ENCODE measurements around the gene KLF7.
A peak's percentile ranks its signal among the peaks of the same experiment; 100 is the strongest.

KLF7 gene

DNA sequence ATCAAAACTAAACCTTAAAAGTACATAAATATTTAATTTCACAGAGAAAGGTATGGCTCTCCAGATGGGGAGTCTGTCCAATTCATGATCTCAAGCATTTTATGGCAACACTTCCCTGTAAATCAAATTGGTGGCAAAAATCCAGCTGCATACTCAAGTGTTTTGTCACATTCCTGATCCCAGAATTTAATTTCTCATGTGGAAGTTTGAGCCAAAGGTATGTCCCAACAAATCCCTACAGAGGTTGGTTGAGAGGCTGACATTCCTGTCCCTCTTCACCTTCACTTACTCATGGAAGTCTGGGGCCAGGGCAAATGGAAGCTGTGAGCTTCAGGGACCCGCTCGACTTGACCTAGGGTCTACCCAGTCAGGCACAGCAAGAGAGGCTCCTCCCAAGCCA, 17.7 kb downstream of the KLF7 start:
- no peak for DNase-seq (ENCODE audit: low spot score)

DNA sequence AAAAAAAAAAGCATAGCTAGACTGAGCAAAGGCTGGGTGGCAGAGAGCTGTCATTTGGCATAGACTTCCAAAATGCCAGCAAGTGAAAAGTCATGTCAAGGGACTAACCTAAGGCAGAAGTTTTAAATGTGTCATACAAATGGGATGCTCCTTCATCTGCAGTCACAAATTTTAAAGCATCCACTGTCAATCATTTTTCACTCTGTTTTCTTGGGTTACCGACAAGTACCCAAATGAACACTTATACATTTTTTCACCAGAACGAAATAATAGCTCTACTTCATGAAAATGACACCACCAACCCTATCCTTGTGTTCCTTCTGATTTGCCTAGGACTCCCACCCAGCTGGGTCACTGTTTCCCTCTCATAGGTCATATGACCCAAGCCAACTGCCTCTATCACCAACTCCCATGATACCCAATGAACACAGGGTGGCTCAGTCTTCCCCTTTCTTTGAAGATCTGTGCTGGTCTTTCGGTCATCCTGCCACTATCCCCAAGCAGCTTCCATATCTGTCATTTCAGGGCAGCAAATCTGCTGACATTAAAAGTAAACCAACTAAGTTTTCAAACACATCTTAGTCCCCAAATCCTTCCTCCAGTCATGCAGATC, 21.5 kb downstream of the KLF7 start:
- DNase-seq (ENCODE audit: low spot score): no peak

DNA sequence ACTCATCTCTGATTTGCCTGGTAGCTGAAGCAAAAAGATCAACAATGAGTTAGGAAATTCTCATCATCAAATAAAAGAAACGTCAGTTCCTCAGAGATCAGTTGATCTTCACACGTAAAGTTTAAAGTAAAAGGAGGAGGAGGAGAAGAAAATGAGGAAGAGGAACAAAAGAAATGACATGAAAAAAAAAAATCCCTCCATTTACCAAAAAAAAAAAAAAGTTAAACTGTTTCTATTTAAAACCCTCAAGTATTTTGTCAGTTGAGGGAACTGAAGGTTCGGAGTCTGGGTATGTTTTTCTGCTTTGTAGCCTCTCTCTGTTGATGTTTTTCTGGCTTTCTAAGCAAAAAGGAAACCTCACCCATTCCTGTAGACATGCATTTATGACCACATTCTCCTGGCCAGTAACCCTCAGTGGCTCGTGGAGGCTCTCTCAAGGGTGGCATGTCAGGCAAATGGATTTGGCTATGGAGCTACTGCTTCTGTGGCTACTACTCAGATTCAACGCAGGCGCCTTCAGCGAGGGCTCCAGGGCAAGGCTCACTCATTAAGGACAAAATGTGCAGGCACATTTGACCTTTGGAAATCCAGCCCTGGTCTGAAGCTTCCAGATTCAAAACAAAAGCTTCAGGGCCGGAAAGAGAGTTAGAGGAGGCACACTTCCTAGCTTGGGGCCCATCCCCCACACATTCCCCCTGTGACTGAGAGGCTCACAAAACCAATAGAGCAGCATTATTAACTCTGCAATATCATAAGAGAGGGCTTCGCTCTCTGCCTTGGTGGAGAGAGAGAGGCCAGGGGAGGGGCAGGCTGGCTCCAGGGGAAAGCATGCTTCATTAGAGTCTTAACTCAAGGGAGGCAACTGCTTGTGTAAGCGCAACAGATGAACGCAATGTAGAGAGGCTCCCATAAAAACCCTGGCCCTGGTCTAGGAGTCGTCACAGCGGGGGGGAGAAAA, 22.3 kb downstream of the KLF7 start:
- DNase-seq (ENCODE audit: low spot score): peak; percentile 74

DNA sequence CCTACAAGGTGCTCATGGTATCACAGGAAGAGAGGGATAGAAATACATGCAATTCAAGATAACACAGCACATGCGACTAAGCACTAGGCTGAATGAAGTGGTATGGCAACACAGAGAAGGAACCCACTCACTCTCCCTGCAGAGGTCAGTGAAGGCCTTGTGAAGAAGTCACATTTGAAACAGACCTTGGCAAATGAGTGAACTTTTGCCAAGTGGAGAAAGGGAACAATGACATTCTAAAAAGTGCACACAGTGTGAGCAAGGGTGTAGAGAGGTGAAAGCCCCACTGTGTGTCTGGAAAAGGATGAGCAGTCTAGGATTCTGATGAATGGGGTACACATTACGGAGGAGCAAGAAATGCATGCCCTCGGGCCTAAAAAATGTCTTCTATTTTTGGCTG, 23.3 kb downstream of the KLF7 start:
- DNase-seq (ENCODE audit: low spot score): peak; percentile 68

DNA sequence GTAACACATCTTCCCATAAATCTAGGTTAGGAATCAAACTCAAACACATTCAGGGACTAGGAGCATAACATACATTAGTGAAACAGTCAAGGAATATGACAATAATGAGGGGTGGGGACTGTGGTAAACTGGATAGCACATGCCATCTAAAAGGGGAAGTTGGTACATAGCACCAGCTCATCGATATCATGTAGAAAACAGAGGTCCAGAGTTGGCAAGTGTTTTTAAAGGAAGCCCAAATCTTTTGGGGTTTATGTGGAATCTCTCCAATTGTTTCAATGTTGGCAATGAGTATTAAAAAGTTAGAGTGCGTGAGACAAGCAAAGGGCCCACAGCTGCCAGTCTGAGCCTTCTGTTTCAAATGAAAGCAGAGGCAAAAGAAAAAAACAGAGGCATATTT, 24.4 kb downstream of the KLF7 start:
- DNase-seq (ENCODE audit: low spot score): no peak

DNA sequence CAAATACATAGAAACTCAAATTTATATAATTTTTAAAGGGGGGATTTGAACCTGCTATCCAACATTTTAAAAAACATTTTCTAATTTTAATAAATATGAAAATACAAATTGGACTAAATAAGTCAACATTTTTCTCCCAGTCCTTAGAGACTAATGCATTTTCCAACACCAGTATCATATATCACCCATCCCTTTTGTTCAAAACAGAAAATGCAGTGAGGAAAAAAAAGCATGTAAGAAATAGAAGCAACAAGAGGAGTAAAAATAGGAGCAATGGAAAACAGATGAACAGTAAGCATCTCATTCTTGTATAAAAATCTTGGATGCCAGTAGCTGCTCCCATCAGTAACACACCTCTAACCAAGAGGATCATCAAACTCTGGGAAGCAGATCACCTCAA, 25.5 kb downstream of the KLF7 start:
- no peak for DNase-seq (ENCODE audit: low spot score)

DNA sequence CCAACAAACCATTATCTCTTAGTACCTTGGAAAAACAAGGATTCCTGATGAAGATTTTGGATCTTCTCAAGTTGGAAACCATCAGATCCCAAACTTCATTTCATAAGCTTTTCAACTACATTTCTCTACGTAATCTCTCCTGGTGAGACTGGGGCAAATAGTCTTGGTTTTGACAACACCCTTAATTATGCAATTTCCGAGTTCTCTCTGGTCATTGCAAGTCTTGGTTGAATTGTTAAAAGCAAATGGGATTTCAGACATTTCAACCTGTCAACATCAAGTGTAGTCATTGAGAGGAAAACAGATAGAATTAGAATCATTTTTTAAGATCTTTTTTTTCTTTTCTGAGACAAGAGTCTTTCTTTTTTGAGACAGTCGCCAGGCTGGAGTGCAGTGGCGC, 26.2 kb downstream of the KLF7 start:
- no peak for DNase-seq (ENCODE audit: low spot score)

DNA sequence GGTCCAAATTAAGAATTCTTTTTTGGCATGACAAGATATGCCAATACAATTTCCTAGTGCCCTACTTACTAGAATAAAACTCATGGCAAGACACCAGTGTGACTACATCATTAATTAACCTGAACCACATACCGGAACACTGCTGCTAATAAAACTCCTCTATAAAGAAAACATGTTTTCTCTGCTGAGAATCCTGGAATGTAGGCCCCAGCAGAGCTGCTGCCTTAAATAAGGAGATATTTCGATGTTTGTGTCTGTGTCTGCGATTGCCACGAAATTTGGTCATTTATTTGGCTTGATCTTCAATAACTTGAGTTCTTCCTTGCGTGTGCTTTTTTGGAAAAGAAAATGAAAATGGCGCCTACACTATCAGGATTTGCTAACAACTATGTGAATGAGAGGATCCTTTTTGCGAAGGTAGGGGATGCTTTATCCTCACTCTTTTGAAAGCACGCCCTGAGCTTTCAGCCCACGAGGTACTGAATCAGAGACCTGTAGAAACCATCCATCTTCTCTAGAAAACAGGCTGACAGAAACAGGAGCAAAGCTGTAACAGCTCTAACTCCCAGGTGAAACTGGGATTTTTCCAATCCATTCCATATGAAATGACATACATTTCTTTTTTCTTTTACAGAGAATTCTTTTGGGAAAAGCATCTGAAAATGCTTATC, 27.0 kb downstream of the KLF7 start:
- DNase-seq (ENCODE audit: low spot score): no peak

DNA sequence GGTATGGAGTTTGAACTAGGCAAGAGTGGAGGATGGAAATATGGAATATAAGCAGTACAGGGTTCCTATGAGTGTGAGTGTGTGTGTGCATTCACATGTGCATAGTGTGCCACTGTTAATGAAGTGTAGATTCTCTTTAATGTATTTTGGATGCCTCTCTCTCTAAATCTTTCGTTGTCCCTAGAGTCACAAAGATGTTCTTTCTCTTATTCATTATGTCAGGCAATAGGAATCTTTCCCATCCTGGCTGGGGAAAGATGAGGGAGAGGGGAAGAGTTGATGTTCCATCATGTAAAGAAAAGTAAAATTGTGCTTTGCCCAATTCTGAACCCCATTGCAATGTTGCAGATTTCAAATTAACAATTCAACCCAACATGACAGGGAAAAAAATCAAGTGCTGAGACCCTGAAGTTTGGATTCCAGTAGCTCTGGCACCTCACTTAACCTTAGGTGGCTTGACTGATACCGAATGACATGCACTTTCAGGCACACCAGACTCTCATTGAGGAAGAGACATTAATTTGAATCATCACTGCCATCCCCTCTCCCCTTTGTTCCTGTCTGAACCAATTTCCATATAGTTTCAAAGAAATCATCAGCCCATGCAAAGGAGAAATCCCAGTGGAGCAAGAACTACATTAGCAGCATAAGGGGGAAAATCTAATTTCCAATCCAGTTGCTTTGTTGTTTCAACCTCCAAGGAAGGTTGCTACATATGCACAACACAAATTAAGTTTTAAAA, 28.0 kb downstream of the KLF7 start:
- no peak for DNase-seq (ENCODE audit: low spot score)

DNA sequence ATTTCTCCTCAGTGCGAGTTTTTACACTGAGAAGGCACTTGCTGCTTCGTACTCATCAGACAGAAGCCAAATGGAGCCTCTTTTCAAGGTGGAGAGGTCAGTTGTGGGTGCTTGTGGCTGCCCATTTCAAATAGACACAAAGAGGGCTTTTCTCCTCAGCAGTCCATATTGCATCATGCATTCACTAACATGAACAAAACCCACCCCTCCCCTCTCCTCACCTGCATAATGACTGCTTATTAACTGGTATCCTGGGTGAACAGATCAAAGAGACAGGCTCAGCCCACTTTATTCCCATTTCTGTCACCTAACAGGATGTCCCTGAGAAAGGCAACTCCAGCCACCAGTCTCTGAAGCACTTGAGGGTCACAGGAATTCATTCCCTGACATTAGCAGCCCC, 28.9 kb downstream of the KLF7 start:
- DNase-seq (ENCODE audit: low spot score): no peak

DNA sequence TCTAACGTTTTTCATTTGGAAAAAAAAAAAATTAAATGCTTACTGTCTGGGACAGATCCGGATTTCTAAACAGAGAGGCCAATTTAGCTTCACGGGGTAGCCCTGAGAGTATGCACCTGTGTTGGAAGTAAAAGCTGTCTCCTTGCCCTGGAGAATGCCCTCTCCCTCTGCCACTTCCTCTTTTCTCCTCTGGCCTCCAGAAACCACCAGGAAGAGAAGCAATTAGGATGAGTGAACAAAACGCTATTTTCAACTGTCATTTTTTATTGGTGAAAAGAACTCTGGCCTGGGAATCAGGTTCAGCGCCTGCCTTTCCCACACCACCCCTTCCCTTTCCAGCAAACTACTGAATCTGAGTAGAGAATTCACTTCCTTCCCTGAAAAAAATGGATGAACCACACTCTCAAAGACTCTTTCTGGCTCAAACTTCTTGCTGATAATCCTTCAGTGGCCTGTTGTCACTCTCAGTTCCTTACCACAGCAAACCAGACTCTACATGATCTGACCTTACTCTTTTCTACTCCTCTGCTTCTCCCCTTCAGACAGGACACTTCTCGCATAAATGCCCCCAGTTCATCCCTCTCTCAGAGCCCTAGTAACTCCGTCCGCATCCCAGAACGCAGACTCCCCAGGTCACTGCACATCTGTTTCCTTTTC, 29.8 kb downstream of the KLF7 start:
- DNase-seq (ENCODE audit: low spot score): no peak

DNA sequence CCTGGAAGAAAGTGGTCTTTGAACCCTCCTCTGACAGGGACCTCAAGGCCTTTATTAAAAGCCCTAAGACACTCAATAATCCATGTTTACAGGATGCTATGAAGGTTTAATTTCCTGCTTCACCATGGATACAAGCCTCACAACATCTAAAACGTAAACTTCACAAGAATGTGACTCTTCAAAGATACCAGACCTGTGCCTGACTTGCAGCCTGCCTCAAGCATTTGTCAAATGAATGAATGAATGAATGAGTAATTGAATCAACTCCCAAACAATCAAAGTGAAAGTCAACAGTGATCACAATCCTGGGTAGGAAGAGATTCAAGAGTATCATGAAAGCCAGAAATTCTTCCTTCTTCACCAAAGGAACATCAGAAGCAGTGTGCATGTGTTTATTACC, 30.4 kb downstream of the KLF7 start:
- DNase-seq (ENCODE audit: low spot score): no peak

DNA sequence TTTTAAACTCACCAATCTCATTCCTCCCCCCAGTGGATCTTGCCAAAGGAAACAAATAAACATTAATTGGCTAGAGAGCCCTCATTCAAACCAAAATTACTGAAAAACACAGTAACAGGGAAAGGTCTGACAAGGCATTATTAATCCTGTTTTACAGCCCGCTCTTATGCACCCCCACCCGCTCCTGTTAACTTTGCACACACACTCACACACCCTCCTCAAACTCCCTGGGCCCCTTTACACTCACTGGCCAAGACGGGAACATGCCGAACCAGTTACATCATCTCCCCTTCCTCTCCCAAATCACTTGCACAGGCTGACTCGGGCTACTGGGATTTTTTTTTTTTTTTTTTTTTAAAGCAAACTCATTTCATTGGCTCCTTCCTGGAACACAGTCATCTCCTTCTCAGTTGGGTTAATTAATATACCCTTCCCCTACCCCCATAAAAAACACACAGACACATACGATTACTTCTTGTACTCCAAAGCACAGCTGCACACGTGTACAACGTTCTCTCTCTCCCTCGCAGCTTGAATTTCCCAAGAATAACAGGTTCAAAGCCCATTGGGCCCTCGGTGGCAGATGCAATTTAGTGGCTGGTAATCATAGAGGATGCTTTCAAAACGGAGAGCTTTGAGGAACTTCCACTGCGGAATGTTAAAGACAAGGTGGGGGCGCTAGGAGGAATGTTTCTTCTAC, 31.8 kb downstream of the KLF7 start:
- peak; percentile 61 for DNase-seq (ENCODE audit: low spot score)

DNA sequence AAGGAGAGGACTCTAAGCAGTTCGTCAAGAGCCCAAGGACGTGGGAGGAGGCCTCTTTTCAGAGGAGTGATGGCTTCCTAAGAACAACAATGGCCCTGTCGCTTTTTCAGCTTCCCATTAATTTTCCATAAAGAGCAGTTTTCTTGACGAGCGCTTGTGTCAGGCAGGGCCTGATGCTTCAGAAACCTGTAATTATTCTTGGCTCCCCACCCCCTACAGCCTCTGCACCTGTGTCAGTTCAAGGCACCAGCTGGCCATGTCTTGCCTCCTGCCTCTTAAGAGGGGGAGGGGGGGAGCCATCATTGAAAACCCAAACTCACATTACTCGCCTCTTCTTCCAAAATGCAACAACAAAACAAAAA, 32.3 kb downstream of the KLF7 start:
- no peak for DNase-seq (ENCODE audit: low spot score)

DNA sequence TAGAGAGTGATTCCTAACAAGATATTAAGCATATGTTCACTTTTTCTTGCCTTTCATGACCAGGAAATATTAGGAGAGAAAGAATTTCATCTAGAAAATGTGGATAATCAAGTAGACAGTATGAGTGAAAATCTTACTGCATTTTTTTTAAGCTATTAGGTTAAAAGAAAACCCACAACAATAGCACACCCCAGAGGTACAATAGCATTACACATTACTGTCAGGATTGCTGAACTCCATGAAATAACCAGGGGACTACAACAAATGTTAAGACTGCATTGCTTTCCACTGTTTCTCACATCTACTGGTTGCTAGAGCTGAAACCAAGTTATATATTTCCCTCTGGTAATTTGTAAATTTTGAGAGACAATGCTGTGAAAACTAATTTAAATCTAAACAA, 33.7 kb downstream of the KLF7 start:
- no peak for DNase-seq (ENCODE audit: low spot score)

DNA sequence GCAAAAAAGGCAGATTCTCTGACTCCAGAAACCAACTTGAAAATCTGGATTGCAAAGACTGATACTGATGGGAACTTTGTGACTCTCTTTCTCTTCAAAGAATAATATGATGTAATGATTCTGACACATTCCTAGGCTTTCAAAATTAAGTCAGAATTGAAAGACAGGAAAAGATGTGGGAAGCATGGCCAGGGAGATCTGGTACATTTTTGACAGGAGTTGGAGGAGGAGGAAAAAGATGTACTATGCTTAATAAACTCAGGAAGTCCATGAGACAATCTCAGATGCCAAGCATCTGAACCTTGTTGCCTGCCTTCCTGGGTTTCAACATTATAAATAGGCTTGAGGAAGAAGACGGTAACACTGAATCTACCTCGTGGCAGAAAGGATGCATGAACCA, 34.2 kb downstream of the KLF7 start:
- DNase-seq (ENCODE audit: low spot score): no peak

DNA sequence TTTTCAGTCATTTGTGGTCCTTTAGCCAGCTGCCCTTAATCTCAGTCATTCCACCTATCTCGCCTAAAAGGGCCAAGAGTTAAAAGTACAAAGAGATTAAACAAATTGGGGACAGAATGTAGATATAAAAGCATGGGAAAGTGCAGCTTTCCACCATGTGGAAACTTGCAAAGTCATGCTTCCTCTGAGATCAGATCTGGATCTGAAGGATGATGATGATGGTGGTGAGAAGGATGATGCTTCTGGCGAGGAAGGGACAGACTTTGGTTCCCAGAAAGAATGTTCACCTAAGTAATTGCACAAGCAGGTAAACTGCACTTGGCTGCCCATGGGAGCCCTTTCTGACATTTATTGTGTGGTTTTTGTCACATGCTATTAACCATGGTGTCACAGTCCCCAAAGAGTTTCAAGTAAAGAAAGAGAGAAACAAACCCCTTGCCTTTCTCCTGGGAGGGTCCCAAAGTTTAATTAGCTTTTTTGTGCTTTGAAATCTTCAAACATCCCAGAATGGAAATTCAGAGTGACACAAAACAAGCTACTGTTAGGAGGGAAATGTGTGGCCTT, 34.7 kb downstream of the KLF7 start:
- no peak for DNase-seq (ENCODE audit: low spot score)

DNA sequence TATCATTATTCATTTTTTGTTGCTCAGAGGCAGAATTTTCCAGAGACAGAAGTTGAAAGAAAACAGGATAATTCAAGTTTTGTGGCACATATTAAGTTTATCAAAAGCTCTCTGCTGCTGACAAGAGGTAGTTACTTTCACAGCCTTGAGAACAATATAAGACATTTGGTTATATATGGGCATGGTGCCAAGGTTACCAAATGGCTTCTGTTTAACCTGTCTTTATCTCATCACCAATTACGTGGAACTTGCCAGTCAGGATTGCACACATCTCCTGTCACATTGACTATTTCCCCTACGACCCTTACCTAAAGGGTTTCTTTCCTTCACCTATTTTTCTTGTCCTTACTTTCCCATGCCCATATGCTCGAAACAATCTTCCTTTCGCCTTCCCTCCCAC, 35.9 kb downstream of the KLF7 start:
- DNase-seq (ENCODE audit: low spot score): no peak

DNA sequence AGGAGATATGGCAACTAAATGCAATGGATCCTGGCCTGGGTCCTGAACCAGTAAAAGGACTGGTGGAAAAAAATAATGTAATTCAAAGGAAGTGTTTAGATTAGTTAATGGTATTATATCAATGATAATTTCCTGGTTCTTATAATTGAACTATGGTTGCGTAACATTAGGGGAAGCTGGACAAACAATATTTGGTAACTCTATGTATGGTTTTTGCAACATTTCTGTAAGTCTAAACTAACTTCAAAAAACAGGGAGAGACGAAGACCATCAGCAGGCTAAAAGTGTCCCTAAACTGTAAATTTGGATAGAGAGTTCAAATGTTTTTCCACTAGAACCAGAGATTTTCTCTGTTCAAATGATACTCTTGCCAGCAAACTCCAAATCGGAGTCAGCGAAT, 36.9 kb downstream of the KLF7 start:
- DNase-seq (ENCODE audit: low spot score): no peak

DNA sequence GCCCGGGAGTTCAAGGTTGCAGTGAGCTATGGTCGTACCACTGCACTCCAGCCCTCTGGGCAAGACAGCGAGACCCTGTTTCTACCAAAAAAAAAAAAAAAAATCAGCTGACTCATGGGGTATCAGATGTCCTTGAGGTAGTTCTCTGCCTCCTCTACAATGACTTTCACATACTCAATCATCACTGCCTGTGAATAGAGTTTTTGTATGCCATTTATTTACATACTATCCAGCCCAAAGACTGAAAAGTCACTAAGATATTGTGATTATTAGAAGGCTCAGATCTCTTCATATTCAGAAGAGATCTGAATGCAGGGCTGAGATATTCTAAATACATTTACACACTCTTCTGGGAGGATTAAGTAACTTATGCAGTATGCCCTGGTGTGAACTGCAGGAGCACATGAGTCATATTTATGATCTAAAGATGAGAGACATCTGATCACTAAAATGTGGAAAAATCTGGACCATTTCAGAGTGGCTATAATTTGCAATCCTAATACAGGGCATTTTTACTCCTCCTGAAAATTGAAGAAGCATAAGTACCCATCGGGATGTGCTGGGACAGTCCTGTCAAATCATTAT, 38.9 kb downstream of the KLF7 start:
- DNase-seq (ENCODE audit: low spot score): no peak
